ENCODE data around the gene FFAR1.

DNA sequence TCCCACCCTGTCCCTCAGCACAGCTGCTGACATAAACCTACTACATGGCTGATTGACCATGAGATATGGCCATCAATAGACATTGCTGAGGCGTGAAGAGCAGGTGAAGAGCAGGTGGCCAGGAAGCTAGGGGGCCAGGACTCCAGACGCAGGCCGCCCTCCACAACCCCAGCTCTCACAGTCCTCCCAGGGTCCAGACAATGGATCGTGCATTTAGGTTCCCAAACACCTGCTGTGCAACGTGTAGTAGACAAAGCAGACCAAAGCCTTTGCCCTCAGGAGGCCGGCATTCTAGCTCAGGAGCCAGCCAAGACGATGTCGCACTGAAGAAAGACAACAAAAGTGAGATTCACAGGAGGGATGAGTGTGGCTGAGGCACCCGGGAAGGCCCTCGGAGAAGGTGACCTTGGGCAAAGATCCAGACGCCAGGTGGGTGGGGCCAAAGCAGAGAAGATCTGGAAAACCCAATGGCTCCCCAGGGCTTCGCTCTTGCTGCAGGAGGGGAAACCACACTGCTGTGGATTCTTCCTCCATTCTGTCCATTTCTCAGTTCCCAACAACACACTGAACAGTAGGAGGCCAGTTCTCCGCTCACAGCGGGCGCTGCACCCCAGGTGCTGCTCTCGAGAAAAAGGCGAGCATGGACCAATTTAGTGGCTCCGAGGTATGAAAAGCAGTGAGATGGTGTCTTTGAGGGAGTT is 1.4 kb downstream of the FFAR1 start:
- TF ChIP-seq, protein P1, sequence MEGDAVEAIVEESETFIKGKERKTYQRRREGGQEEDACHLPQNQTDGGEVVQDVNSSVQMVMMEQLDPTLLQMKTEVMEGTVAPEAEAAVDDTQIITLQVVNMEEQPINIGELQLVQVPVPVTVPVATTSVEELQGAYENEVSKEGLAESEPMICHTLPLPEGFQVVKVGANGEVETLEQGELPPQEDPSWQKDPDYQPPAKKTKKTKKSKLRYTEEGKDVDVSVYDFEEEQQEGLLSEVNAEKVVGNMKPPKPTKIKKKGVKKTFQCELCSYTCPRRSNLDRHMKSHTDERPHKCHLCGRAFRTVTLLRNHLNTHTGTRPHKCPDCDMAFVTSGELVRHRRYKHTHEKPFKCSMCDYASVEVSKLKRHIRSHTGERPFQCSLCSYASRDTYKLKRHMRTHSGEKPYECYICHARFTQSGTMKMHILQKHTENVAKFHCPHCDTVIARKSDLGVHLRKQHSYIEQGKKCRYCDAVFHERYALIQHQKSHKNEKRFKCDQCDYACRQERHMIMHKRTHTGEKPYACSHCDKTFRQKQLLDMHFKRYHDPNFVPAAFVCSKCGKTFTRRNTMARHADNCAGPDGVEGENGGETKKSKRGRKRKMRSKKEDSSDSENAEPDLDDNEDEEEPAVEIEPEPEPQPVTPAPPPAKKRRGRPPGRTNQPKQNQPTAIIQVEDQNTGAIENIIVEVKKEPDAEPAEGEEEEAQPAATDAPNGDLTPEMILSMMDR (IDR thresholded peaks at IDR 0.05): no peak
- TF ChIP-seq EZH2 (IDR thresholded peaks at IDR 0.05; ENCODE audit: borderline replicate concordance, insufficient read depth, low read depth, low read length, poor library complexity, severe bottlenecking): no peak
